LHCN-M2 (cell line): ENCODE data around the gene RXFP1. TPM values are rescaled to one million over a fixed set of nuclear protein-coding genes. Genes with fewer than 3 reads are reported as not detected.

Source experiments
- DNase-seq: peaks from one replicate; pipeline ENCODE4 v3.0.0-alpha.2; 2012; ENCODE audit warnings: low read depth
- total RNA-seq: library from RNA; depleted of rRNA; stranded (reverse); fragments of >200 nt; gene quantifications from 2 replicates; pipeline ENCODE4 v1.2.3, GENCODE V29; 2014

RXFP1 gene
- total RNA-seq, 1 experiment from 2014 or later: 0.23 TPM

GRCh38 chr4:158541506-158541905, 19.8 kb downstream of the RXFP1 start:
- DNase-seq: no peak

DNA sequence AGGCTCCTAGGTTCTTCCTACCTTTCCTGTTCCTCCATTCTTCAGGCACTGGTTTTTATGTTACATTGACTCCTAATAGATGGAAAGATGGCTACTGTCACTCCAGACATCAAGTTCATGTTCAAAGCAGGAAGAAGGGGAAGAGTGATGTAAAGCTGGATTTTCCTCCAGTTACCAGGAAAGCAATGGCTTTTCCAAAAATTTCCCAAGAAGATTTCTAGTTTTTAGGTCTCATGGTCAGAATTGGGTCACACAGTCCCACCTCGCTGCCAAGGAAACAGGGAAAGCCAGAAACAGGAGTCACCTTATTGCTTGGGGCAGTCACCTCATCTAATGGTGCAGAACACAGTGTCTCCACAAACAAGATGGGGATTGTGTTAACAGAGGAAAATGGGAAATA, 21.5 kb downstream of the RXFP1 start:
- DNase-seq: no peak

- no peak for DNase-seq
Measured at GRCh38 chr4:158544141-158544540, 22.5 kb downstream of the RXFP1 start.

- DNase-seq: no peak
Measured at GRCh38 chr4:158553364-158553763, 31.7 kb downstream of the RXFP1 start.

GRCh38 chr4:158560284-158560683, 38.6 kb downstream of the RXFP1 start:
- no peak for DNase-seq

GRCh38 chr4:158566860-158567259, 45.2 kb downstream of the RXFP1 start:
- no peak for DNase-seq

- DNase-seq: no peak
Measured at GRCh38 chr4:158571736-158572135, 50.1 kb downstream of the RXFP1 start.

GRCh38 chr4:158572608-158573007, 50.9 kb downstream of the RXFP1 start:
- DNase-seq: no peak

DNA sequence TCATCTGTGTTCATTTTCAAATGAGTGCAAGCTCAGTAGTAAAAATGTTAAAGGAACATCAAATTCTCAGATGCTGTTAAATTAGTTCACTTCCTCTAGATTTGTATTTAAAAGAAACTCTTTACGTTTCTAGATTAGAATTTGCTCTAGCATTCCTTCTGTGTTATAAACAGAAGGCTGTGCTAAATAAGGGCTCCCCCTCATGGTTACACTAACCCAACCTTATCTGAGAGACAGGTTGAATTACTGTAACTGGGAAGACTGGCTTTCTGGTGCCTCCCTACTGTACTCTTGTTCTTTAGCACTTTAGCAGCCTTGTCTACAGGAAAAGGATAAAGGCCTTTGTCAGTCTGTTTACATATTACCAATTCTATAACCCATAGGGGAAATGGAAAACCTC, 56.8 kb downstream of the RXFP1 start:
- DNase-seq: peak; percentile 34

DNA sequence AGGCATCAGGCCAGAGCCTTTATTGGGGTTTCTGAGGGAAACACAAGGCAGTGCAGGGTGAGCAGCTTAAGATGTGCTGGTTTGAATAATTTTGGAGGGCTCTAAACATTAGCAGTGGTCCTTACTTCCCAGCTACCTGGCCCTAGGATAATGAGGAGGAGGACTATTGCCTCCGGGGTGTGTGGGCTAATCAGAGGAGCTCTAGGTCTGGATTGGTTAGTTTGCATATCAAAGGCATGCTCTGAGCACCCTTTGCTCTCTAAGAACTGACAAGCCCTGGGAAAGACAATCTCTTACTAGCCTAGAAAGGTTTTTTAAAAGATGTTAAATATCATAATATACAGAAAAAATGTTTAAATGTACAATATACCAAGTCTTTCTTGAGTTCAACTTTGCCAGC, 58.4 kb downstream of the RXFP1 start:
- no peak for DNase-seq

DNA sequence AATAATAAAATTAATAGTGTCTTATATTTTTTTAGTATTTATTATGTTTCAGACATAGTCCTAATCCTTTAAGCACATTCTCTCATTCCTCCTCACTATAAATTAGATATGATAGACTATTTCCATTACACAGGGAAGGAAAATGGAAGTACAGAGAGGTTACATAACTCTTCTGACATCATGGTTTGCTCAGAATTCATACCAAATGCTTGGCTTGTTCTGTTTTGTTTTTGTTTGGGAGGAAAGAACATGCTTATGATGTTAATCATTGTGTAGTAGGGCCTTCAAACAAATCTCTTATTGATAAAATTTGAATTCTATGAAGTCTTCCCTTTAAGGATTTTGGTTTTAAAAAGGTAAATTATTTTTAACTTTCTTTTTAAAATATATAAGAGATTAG, 59.5 kb downstream of the RXFP1 start:
- peak; percentile 55 for DNase-seq

GRCh38 chr4:158586881-158587280, 65.2 kb downstream of the RXFP1 start:
- DNase-seq: no peak

GRCh38 chr4:158588285-158588684, 66.6 kb downstream of the RXFP1 start:
- no peak for DNase-seq

GRCh38 chr4:158588777-158589176, 67.1 kb downstream of the RXFP1 start:
- no peak for DNase-seq

DNA sequence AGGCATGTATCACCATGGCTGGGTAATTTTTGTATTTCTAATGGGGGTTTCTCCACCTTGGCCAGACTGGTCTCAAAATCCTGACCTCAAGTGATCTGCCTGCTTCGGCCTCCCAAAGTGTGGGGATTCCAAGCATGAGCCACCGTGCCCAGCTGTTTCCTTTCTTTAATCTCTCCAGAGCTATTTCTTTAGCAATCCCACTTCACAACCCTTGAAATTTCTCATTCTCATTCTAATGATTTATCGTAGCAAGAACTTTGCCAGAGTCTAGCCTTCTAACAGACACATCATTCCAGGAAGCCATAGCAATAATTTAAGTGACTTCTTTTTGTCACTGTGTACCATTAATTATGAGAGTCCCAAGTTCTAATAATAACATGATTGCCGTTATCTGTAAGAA, 68.6 kb downstream of the RXFP1 start:
- no peak for DNase-seq

- no peak for DNase-seq
Measured at GRCh38 chr4:158590824-158591223, 69.1 kb downstream of the RXFP1 start.

- DNase-seq: no peak
Measured at GRCh38 chr4:158597879-158598596, 76.4 kb downstream of the RXFP1 start.

GRCh38 chr4:158599150-158599549, 77.5 kb downstream of the RXFP1 start:
- DNase-seq: peak; percentile 26

DNA sequence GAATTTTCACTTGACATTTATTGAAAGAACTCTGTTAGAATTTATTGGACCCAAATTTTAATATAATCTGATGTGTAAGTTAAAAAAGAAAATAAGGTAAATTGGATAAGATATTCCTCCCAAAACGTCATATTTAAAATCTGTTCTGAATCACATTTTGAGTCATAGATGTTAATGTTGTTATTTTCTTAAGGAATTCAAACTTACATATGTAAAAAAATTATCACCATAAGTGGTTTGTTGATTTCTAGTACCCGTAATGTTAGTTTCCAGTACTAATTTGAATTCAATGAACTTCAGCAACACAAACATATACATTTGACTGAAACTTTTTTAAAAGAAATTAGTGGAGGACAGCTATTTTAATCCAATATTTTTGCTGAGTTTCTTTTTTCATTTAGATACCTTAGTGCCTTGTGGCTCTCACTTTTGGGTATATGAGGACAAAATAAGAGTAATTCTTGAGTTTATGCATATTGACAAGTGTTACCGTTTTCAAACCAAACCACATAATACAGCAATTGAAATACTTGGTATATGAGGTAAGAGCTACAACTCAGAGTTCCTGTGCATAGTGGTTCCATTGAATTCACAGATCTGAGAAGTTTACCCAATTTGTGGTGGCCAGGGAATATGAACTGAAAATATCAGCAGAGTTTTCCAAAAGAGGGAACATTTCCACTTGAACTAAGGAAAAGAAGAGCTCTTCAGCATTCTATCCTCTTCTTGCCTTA, 78.2 kb downstream of the RXFP1 start:
- no peak for DNase-seq

GRCh38 chr4:158604369-158604768, 82.7 kb downstream of the RXFP1 start:
- no peak for DNase-seq

DNA sequence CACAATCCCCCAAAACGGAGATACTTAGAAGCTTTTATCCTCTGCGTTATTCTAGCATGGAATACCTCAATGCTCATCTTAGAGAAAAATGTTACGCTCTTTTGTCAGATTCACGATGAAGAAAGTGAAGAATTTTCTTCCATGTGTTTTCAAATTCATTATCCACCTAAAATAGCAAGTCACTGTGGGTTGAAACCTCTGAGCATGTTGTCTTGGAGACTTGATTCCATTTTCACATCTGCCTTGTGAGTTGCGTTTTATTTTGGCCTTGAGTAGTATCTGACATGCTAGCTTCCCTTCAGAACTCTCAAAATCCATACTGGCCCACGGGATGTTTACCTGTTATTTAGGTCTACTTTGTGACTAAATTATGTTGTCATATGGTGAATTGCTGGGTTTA, 83.7 kb downstream of the RXFP1 start:
- no peak for DNase-seq

DNA sequence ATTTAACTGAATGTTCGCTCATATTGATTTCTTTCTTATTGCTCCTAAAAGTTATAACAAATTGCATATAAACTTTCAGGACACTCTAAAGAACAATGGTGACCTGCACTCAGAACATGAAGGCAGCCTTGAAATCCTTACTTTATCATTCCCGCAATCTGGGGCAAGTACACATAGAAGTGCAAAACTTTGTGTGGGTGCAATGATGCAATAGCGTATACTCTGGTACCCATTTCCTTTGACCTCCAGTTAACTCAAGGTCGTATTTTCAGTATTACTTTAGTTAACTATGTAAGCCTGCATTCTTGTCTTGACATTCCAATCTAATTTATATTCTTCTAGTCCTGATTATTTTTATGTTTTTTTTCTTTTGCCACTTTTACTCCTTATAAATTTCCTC, 85.3 kb downstream of the RXFP1 start:
- DNase-seq: no peak

GRCh38 chr4:158609116-158609515, 87.4 kb downstream of the RXFP1 start:
- no peak for DNase-seq
